Panc1 (cell line): ENCODE data around the gene MPZL1. TPM values are rescaled to one million over a fixed set of nuclear protein-coding genes. Genes with fewer than 3 reads are reported as not detected.
"Not testable (repeated sequence)": the region's sequence is repeated elsewhere in the genome, so short reads cannot be mapped to it uniquely, and the experiment has no call there.

Source experiments
- ATAC-seq: fragments of 200-7000 bp; cut with Tn5 transposase; 2 replicates; pipeline ENCODE4 v1.9.1; 2020; ENCODE audit warnings: mild to moderate bottlenecking, moderate library complexity
- BruUV-seq: library from RNA; stranded (reverse); fragments of 400-500 nt; replicated peaks from 2 replicates; lab custom pipeline; 2021; lab: Mats Ljungman, UMichigan
- CTCF ChIA-PET: fragments of 300-600 bp; sonication (Branson Sonifier 250); formaldehyde crosslinking; loops from one replicate; lab custom pipeline; 2022; ENCODE audit warnings: antibody characterized with exemption; lab: Charles Lee
- POLR2A ChIA-PET: fragments of 300-600 bp; sonication (Branson Sonifier 250); formaldehyde crosslinking; loops from one replicate; lab custom pipeline; 2022; ENCODE audit warnings: antibody characterized with exemption; lab: Charles Lee
- DNase-seq: peaks from one replicate; pipeline ENCODE4 v3.0.0-alpha.2; 2010; ENCODE audit warnings: low read depth, low spot score
- H3K27ac ChIP-seq: 2 replicates; pipeline ENCODE4 v1.5.1; 2011; ENCODE audit warnings: mild to moderate bottlenecking, low read length, inconsistent platforms
- H3K27me3 ChIP-seq: fragments of 200-500 bp; sonication (Bioruptor generic); 2 replicates; pipeline ENCODE4 v1.6.0; 2014; ENCODE audit warnings: low read length, inconsistent platforms; ENCODE audit not compliant: control insufficient read depth, insufficient read depth
- H3K36me3 ChIP-seq: fragments of 200-500 bp; sonication (Bioruptor generic); 2 replicates; pipeline ENCODE4 v1.5.1; 2014; ENCODE audit warnings: inconsistent platforms, mild to moderate bottlenecking, low read length, moderate library complexity; ENCODE audit not compliant: control insufficient read depth, insufficient read depth
- H3K4me1 ChIP-seq: 2 replicates; pipeline ENCODE4 v1.5.1; 2011; ENCODE audit warnings: inconsistent platforms, mild to moderate bottlenecking, low read length, moderate library complexity; ENCODE audit not compliant: control insufficient read depth, insufficient read depth
- H3K4me3 ChIP-seq, 2 experiments: 2 replicates each; pipeline ENCODE4 v1.5.1; 2011 to 2012; ENCODE audit warnings: low read depth in 2 of 2, low read length in 2 of 2, mild to moderate bottlenecking in 2 of 2, inconsistent platforms in 1 of 2, moderate library complexity in 1 of 2
- H3K9me3 ChIP-seq: fragments of 200-500 bp; sonication (Bioruptor generic); 2 replicates; pipeline ENCODE4 v1.5.1; 2014; ENCODE audit warnings: low read depth, mild to moderate bottlenecking, inconsistent platforms, low read length, moderate library complexity; ENCODE audit not compliant: control insufficient read depth, insufficient read depth
- CTCF ChIP-seq: fragments of 450-650 bp; IDR thresholded peaks from 2 replicates; pipeline ENCODE4 v1.5.1; 2017; ENCODE audit warnings: mild to moderate bottlenecking
- POLR2AphosphoS5 ChIP-seq: IDR thresholded peaks from 2 replicates; pipeline ENCODE4 v1.6.1; 2012; ENCODE audit warnings: mild to moderate bottlenecking, low read depth, low read length, moderate library complexity
- REST ChIP-seq, 2 experiments: IDR thresholded peaks; 2 replicates each; pipeline ENCODE4 v1.6.1; 2011 to 2012; ENCODE audit warnings: low read depth in 2 of 2, control low read depth in 1 of 2, low read length in 1 of 2, mild to moderate bottlenecking in 1 of 2, moderate library complexity in 1 of 2; ENCODE audit not compliant: insufficient read depth in 1 of 2
- SIN3A ChIP-seq: IDR thresholded peaks from 2 replicates; pipeline ENCODE4 v1.6.1; 2012; ENCODE audit warnings: low read depth, mild to moderate bottlenecking, low read length, moderate library complexity, borderline replicate concordance; ENCODE audit not compliant: insufficient read depth
- TCF7L2 ChIP-seq: IDR thresholded peaks from 2 replicates; pipeline ENCODE4 v1.6.1; 2011; ENCODE audit warnings: mild to moderate bottlenecking, low read depth, low read length, inconsistent platforms
- in situ Hi-C: cut with HindIII; loops from 2 replicates; pipeline ENCODE4 v1.10.0; 2016; ENCODE audit warnings: low sequenced_read_pairs, low pct_unique_long_range_greater_than_20kb
- intact Hi-C: fragments of 100-400 bp; cut with micrococcal nuclease; formaldehyde crosslinking; loops from one replicate; pipeline ENCODE4 v1.10.0; 2022; ENCODE audit not compliant: unreplicated experiment
- total RNA-seq: library from RNA; stranded (reverse); gene quantifications from one replicate; pipeline ENCODE4 v1.2.1, GENCODE V29; 2021; ENCODE audit not compliant: unreplicated experiment

Gene MPZL1
- total RNA-seq, 1 experiment from 2014 or later: 72.0 TPM

- no TSS peak for BruUV-seq
- H3K27me3 ChIP-seq: no peaks in the 10 kb centered on the region
- ChIA-PET POLR2A (interaction anchor here (0.6 kb wide), 1 partner anchor 617 kb away, joined by 3 read pairs; no protein-coding TSS in a partner anchor), CTCF (no interaction called here)
- H3K36me3 ChIP-seq: no peaks in the 10 kb centered on the region
- no peak overlapping the region for H3K4me3 ChIP-seq
- intact Hi-C loops (no loop called here), in situ Hi-C loops (no loop called here)
- no peak overlapping the region for H3K27ac ChIP-seq
- DNase-seq: no peak
- ATAC-seq: no peak
- H3K9me3 ChIP-seq: no peaks in the 10 kb centered on the region
- peaks cover 8% of the 10 kb centered on the region; the same call in 1 of the 2 replicates for H3K4me1 ChIP-seq
- TF ChIP-seq POLR2AphosphoS5 (no peak), SIN3A (no peak), REST (IDR thresholded peaks at IDR 0.05; ENCODE audit: insufficient read depth in 1 of 2, low read depth in 2 of 2, low read length in 1 of 2) (no peak)
Measured at GRCh38 chr1:167739752-167740151, 18.0 kb downstream of the MPZL1 start.

GRCh38 chr1:167741103-167741502, 19.3 kb downstream of the MPZL1 start:
- DNase-seq, BruUV-seq, CTCF ChIA-PET, in situ Hi-C loops, H3K36me3 ChIP-seq, H3K9me3 ChIP-seq, H3K4me1 ChIP-seq, H3K27me3 ChIP-seq, POLR2A ChIA-PET, ATAC-seq, intact Hi-C loops, H3K4me3 ChIP-seq, H3K27ac ChIP-seq: not testable (repeated sequence)

DNA sequence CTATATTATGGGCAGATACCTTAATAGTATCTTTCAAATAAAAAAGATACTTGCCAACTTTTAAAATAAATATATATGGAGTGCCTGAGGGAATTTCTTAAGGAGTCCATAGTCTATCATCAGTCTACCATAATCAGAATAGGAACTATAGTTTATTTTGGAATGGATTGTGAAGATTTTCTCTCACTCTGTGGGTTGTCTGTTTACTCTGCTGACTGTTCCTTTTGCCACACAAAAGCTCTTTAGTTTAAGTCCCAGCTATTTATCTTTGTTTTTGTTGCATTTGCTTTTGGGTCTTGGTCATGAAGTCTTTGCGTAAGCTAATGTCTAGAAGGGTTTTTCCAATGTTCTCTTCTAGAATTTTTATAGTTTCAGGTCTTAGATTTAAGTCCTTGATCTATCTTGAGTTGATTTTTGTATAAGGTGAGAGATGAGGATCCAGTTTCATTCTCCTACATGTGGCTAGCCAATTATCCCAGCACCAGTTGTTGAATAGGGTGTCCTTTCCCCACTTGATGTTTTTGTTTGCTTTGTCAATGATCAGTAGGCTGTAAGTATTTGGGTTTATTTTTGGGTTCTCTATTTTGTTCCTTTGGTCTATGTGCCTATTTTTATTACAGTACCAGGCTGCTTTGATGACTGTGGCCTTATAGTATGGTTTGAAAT, 20.7 kb downstream of the MPZL1 start:
- intact Hi-C loops, H3K4me1 ChIP-seq, H3K4me3 ChIP-seq, H3K36me3 ChIP-seq, in situ Hi-C loops, H3K27ac ChIP-seq, CTCF ChIA-PET, BruUV-seq, POLR2A ChIA-PET, ATAC-seq, H3K27me3 ChIP-seq, H3K9me3 ChIP-seq, DNase-seq: not testable (repeated sequence)

- intact Hi-C loops: no loop called here
- CTCF ChIA-PET: no interaction called here
- no peak for ATAC-seq
- Histone ChIP-seq H3K27me3 (no peaks in the 10 kb centered on the region), H3K9me3 (no peaks in the 10 kb centered on the region), H3K4me1 (peaks cover 8% of the 10 kb centered on the region; the same call in 1 of the 2 replicates), H3K36me3 (no peaks in the 10 kb centered on the region), H3K4me3 (no peak overlapping the region), H3K27ac (no peak overlapping the region)
- no peak for DNase-seq
- POLR2A ChIA-PET: interaction anchor here (0.6 kb wide), 1 partner anchor 28 kb away, joined by 4 read pairs; no protein-coding TSS in a partner anchor
- in situ Hi-C loops: no loop called here
- no TSS peak for BruUV-seq
- TF ChIP-seq CTCF (no peak), TCF7L2 (no peak), REST (IDR thresholded peaks at IDR 0.05; ENCODE audit: insufficient read depth in 1 of 2, low read depth in 2 of 2, low read length in 1 of 2) (no peak), POLR2AphosphoS5 (no peak), SIN3A (no peak)
Measured at GRCh38 chr1:167744901-167745300, 23.1 kb downstream of the MPZL1 start.
